ENCODE data around the gene ITGB5.

GRCh38 chr3:124731760-124732159, 155.4 kb downstream of the ITGB5 start:
- TF ChIP-seq EZH2phosphoT487 (IDR thresholded peaks at IDR 0.05; ENCODE audit: insufficient read depth, low read depth), result no peak
- TF ChIP-seq EZH2 (IDR thresholded peaks at IDR 0.05; ENCODE audit: insufficient read depth, poor library complexity, severe bottlenecking), result no peak
